Measurements from ENCODE around the gene ZFY.

The ZFY gene

DNA sequence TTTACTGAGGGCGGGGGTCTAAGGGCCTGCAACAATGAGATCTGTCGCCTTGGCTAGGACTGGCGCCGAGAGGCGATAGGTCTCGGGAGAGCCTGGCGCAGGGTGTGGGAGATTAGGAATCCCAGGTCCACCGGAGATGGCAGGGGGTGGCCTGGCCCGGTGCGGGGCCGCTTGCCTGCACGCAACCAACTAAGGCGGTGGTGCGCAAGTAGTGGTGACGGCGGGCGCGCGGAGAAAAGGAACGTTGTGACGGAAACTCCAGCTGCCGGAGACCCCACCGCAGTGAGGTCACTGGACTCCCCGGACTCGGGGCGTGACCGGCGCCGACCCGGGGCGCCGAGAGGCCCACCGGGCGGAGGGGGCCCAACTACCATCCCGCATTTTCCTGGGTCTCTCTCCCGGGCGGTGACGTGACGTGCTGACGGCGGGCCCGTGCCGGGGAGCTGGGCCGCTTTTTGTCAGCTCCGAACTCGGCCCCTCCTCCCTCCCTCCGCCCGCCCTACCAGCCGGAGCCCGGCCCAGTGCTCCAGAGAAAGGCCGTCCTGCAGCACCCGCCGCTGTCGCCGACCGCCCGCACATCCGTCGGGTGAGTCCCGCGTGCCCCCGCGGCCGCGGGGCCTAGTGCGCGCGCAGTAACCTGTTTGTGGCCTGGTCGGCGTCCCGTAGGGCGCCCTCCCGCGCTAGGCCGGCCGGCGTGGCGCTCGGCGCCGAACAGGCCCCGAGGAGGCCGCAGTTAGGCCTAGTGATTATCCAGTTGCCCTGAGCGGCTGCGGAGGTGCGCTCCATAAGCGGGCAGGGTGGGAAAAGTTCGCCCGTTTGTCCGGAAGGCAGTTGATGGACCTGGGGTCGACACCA lies at the start of gene ZFY:
Gene ZFY, plus strand, starts transcription at position 521 of the 855 bp plus-strand sequence. CDS start 18,556 bp downstream, outside the sequence.
- peak in 1 of 2 donors; percentile 40 for DNase-seq (ENCODE audit: low read depth in 2 of 2)

DNA sequence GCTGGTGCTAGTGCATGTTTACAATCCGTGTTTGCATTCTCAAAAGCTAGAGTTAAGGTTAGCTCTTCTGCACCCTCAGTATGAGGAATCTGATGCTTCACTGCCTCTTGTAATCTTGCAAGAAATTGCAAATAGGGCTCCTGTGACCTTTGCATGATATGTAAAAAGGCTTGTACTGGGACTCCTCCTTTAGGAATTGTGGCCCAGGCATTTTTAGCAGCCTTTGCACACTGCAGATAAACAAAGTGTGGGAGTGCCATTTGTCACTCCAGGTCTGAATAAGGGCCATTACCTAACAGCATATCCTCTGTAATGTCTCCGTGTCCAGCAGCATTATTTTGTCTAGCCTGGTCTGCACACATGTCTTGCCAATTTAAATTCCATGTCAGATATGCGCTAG lies 49.3 kb upstream of the ZFY start:
- DNase-seq (ENCODE audit: low read depth in 2 of 2), result no peak

DNA sequence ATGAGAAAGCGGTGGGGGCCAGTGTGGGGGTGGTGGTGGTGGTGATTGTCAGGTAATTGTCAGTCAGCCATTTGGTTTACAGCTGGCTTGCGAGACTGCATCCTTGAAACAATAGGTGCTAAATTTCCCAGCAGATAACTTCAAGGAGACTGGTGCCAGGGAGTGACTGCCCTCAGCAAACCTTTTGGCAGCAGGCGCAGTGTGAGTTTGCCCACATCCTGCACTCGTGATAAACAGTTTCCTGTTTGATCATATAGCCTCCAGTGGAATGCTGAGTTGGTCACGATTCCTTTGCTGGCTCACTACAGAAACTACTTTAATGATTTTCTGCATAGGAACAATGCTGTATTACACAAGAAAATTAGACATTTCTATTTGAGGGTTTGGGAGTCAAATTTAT lies 47.8 kb upstream of the ZFY start:
- DNase-seq (ENCODE audit: low read depth in 2 of 2), result no peak

DNA sequence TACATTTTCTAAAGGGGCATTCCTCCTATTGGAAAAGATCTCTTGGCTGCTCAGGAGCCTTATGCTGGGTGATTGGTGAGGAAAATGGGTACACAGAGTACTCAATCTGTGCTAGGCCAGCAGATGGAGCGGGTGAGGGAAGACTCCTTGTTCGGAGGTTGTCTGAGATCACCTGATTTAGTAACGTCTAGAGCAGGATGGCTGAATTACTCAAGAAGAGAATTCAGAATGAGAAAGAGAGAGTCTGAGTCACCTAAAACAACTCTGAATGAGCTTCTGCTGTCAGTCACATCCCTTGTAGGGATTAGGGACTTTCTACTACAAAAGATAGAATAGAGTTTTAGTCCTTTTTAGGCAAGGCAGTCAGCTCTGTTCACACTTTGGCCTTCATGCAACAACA lies 47.2 kb upstream of the ZFY start:
- no peak for DNase-seq (ENCODE audit: low read depth in 2 of 2)

DNA sequence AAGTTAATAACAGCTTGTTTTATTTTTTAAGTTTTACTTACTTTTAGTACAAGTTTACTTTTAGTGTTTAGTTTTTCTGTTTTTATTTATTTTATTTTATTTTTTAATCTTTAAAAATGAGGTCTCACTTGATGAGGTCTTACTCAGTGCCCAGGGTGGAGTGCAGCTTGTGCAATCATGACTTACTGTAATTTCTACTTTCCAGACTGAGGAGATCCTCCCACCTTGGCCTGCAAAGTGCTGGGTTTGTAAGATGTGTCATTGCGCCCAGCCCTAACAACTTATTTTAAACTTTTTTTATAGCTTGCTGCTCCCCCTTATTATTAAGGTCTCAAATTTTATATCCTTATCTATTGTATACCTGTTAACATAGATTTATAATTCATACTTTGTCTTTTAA lies 41.7 kb upstream of the ZFY start:
- no peak for DNase-seq (ENCODE audit: low read depth in 2 of 2)

DNA sequence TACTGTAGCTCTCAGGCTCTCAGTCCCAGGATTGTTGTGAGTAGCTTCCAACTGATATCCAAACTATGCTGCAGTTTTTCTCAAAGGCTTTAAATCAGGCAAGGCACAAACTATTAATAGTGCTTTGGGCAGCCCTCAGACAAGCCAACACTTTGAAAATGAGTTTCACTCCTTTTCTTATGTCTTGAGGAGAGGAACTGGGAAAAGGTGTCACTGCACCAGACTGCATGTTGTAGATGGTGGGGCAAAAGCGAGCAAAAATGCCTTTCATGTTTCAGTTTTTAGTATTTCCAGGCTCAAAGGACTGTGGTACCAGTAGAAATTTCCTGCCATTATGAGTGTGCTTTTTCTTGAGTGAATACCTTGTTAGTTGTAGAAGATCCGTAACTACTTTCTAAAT lies 39.1 kb upstream of the ZFY start:
- no peak for DNase-seq (ENCODE audit: low read depth in 2 of 2)

DNA sequence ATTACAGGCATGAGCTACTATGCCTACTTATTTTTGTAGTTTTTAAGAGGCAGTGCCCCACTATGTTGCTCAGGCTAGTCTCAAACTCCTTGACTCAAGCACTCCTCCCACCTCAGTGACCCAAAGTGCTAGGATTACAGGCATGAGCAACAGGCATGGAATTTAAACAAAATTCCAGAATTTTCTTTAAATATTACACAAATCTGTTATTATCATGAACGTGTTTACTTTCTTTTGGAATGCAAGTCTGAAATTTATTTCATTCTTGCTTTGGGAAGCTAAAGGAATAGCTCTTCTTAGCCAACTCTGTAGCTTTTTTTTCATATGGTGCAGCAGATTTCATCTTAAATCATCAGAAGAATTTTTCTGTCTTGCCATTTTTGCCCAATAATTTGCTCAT lies 27.8 kb upstream of the ZFY start:
- DNase-seq (ENCODE audit: low read depth in 2 of 2), result no peak

DNA sequence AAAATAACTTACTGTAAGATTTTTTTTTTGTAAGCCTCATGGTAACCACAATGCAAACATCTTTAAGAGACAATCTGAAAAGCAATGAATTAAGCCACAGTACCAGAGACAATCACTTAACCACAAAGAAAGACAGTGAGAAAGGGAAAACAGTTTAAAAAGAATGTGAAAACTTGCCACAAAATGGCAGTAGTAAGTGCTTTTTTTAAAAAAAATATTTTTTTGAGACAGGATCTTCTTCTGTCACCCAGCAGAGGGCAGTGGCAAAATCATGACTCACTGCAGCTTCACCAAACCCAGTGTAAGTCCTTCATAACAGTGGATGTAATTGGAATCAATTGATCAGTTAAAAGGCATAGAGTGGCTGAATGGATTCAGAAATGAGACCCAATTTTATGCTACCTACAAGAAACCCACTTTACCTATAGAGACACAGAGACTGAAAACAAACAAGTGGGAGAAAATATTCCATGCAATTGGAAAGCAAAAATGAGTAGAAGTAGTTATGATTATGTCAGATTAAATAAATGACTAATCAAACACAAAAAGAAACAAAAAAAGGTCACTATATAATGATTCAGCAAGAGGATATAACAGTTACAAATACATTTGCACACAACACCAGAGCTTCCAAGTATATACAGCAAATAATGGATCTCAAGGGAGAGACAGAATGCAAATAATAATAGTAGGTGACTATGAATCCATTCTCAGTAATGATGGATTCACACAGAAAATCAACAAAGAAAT lies 21.9 kb upstream of the ZFY start:
- peak in 1 of 2 donors; percentile 13 for DNase-seq (ENCODE audit: low read depth in 2 of 2)

DNA sequence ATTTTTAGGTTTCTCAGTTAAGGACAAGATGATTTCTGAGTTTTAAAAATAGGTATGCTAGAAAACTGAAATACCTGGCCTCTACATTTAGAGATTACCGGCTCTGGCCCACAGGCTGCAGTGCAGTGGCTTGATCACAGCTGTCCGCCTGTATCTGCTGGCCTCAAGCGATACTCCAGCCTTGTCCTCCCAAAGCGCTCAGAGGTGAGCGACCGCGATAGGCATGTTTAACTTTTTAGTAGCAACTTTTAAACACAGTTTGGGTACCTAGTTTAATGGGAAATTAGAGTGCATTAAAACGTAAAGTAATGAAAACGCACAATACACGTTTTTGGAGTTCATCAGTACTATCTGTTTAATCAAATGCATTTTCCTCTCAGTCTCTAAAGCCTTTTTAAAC lies 1.1 kb upstream of the ZFY start:
- DNase-seq (ENCODE audit: low read depth in 2 of 2), result no peak

DNA sequence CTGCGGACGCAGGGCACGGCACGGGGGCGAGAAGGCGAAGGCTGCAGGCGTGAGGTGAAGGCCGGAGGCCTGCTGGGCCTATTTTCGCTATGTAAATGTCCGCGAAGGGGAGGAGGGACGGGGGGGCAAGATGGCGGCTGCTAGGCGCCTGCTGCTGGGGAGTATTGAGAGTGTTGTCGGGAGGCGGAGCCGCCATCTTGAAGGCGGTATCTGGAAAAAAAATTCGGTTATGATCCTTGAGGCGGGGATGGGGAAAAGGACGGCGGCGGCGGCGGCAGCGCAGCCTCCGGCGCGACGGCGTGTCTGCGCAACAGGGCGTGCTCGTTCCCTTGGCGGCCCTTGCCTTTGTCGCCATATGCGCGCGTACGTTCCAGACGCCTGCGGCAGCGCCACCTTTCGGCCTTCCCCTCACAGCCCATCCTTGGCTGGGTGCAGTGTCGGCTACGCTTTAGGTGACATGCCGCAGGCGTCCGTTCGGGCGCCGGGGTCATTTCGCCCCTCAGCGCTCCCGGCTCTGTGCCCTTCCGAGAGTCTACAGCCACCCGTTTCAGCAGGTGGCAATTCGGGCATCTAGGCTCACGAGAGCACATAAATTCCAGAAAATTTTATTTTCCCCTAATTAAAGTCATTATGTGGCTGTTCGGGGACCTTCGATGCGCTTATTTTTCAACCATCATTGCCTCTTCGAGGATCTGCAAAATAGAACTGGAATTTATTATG lies 695 bp downstream of the ZFY start:
- peak in 1 of 2 donors; percentile 66 for DNase-seq (ENCODE audit: low read depth in 2 of 2)

DNA sequence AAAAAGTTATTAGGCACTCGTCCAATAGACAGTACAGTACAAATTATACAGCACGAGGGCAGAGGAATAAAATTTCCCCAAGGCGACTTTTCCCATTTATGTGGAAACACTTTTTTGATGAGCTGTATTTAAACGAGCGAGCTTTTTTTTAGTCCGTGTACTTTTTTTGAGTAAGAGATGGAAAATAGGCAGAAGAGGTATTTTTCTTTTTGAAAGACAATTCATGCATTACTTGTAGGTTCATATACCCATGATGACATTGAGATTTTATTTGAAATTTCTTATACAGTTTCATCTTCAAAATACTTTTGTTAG lies 1.2 kb downstream of the ZFY start:
- no peak for DNase-seq (ENCODE audit: low read depth in 2 of 2)

DNA sequence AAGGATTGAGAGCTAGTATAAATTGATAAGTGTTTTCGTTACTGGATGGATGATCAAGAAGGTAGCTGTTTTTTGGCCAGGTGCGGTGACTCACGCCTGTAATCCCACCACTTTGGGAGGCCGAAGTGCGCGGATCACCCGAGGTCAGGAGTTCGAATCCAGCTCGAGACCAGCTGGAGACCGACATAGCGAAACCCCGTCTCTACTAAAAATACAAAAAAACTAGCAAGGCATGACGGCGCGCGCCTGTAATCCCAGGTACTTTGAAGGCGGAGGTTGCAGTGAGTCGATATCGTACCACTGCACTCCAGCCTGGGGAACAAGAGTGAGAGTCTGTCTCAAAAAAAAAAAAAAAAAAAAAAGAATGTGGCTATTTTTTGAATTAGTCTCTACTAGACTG lies 2.0 kb downstream of the ZFY start:
- DNase-seq (ENCODE audit: low read depth in 2 of 2), result no peak

DNA sequence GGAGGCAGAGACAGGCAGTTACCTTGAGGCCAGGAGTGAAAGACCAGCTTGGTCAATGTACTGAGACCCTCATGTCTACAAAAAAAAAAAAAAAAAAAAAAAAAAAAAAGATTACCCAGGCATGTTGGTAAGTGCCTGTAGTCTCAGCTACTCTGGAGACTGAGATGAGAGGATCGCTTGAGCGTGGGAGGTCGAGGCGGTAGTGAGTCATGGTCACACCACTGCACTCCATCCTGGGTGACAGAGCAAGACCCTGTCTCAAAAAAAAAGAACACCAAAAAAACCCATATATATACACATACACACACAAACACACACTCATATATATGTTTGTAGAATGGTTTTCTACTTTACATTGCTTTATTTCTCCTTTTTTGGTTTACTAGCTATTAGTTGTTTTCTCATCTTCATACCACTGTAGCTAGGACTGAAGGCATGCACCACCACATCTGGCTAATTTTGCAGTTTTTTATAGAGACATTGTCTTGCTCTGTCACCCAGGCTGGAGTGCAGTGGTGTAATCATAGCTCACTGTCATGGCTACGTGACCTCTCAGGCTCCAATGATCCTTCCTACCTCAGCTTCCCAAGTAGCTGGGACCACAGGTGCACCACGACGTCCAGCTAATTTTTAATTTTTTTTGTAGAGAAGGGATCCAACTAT lies 14.5 kb downstream of the ZFY start:
- no peak for DNase-seq (ENCODE audit: low read depth in 2 of 2)

DNA sequence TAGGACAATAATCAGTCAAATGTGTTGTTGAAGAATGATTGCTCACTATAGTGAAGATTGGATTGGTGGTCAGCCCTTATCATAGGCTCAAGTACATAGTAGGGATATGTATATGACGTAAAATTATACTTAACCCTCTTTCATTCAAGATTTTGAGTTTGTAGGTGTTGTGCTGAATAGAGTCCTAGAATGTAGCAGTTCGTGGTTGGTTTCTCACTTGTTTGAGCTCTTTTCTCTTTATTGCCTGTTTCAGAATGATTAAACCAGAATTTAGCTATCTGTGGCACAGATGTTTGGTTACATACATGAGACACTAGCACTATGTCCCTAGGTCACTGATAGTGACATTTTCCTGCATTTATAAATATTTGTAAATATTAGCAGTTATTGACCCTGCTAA lies 15.5 kb downstream of the ZFY start:
- no peak for DNase-seq (ENCODE audit: low read depth in 2 of 2)

DNA sequence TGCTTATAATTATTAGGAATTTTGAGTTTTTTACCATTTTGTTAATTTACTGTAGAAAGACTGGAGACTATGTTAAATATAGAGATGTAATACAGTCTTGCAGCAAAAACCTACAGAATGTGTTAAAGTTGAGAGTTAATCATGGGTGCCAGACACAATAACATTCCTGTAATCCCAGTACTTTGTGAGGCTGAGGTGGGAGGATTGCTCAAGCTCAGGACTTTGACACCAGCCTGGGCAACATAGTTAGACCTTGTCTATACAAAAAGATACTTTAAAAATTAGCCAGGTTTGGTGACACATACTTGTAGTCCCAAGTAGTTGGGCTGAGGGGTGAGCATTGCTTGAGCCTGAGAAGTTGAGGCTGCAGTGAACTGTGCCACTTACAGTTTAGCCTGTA lies 17.7 kb downstream of the ZFY start:
- no peak for DNase-seq (ENCODE audit: low read depth in 2 of 2)

DNA sequence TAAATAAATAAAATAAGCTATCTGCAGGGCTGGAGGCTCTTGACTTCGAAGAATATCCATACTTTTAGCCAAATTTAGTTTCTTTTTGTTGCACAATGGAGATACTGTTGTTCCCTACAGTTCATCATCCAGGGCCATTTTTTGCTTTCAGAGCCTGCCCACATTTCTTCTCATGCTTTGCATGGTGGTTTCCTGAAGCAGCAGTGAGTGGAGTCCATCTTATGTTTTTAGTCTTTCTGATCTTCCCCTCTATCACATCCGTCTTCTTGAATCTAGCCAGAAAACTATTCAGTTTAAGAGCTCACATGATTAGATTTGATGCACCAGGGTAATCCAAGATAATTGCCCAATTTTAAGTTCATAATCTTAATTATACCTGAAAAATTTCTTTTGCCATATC lies 19.6 kb downstream of the ZFY start:
- DNase-seq (ENCODE audit: low read depth in 2 of 2), result no peak

DNA sequence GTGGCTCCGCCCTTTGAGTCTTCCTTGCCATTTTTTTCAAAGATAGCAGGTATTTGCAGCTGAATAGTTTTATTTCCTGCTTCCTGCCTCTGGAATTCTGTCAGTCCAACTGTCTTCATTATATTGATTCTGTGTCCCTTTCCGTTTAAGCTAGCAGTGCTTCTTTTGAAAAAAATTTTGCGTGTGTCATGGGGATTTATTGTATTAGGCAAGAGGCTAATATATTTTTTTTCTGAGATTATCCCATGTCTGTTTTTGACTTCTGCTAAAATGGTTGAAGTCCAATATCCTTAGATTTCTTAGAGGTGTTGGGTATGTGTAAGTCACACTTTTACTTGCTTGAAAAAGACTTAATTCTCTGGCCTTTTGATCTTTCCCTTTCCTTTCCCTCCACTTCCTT lies 20.4 kb downstream of the ZFY start:
- DNase-seq (ENCODE audit: low read depth in 2 of 2), result no peak

DNA sequence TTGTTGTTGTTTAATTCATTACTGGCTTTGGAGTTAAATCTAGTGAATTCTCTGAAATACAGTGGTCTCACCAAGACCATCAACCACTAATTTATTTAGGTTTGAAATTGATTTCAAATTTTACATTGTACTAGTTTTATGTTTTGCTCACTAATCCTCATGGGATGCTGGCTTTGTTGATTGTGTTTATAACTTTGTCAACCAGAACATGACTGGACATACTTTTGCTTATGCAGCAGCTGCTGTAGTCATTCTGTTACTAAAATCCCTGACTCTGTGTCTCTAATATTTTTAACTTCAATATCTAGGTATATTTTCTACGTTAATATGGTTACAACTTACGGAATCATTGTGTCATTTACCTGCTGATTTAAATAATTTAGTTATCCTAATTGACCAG lies 26.9 kb downstream of the ZFY start:
- DNase-seq (ENCODE audit: low read depth in 2 of 2), result no peak

DNA sequence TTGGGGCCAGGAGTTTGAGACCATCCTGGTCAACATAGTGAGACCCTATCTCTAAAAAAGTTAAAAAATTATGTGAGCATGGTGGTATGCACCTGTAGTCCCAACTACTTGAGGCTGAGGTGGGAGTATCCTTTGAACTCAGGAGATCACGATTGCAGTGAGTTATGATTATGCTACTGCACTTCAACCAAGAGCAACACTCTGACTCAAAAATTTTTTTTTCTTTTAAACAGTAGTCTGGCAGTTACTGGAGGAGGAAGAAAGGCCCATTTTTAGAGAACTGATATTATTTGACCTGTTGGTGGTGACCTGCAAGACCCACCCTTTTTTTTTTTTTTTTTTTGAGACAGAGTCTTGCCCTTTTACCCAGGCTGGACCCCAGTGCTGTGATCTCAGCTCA lies 29.6 kb downstream of the ZFY start:
- DNase-seq (ENCODE audit: low read depth in 2 of 2), result no peak

DNA sequence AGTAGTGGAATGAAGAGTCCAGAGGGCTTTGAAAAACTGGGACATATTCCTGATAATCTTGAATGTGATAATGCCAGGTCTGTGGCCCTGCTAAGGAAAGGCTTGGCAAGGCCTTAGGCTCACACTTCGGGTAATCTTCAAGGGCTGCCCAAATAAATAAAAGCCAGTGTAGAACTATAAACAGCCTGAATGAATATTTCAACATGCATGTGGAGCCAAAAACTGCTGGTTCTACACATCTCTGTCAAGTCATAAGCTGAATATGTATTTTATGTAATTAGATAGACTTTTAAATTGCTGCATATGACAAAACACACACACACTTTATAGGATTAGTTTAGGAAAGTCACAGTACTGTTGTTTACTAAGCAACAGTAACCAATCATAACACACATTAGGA lies 30.4 kb downstream of the ZFY start:
- no peak for DNase-seq (ENCODE audit: low read depth in 2 of 2)

DNA sequence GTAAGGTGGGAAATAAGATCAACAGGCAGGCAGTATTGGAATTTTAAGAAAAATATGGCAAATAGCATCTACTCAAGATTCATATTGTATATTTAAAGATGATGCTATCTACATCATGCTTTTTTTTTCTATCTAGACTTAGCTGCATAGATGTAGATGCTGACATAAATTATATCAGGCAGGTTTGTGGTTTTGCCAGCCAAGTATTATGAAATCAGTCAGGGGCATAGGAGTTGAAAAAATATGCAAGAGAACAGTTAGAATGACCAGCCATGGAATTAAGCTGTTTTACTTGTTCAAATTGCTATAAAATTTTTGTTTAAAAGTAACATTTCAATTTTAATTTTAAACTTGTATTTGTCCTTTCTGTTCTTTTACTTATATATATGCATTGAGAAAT lies 34.4 kb downstream of the ZFY start:
- no peak for DNase-seq (ENCODE audit: low read depth in 2 of 2)

DNA sequence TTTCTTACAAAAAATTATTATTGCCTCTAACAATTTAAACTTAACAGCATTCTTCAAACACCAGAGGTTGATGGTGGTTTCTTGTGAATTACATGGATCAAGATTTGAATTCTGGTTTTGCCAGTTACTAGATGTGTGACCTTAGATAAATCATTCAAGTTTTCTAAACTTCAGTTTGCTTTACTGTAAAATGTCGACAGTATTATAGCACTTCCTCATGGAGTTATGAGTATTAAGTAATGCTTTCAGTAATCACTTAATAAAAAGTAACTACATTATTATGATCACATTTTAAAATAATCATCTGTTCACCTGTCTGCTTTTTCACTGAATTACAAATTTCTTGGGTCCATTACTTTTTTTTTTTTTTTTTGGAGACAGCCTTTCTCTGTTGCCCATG lies 37.5 kb downstream of the ZFY start:
- DNase-seq (ENCODE audit: low read depth in 2 of 2), result no peak
